GM18861 (cell line): Measurements from ENCODE around the gene POFUT2.
"Not testable (repeated sequence)": the region's sequence is repeated elsewhere in the genome, so short reads cannot be mapped to it uniquely, and the experiment has no call there.

Experiments used
- ATAC-seq: cut with Tn5 transposase; IDR thresholded peaks from one replicate; pipeline ENCODE4 v1.9.1; 2021; ENCODE audit not compliant: unreplicated experiment

Gene POFUT2

DNA sequence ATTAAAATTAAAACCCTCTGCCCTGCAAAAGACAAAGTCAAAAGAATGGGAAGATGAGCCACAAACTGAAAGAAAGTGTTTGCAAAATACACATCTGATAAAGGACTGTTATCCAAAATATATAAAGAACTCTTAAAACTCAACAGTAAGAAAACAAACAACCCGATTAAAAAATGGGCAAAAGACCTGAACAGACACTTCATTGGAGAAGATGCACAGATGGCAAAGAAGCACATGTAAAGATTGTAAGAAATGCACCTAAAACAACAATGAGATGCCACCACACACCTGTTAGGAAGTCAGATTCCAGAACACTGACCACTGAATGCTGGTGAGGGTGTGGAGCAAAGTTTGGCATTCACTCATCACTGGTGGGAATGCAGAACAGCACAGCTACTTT is 24.6 kb upstream of the POFUT2 start:
- no peak for ATAC-seq

DNA sequence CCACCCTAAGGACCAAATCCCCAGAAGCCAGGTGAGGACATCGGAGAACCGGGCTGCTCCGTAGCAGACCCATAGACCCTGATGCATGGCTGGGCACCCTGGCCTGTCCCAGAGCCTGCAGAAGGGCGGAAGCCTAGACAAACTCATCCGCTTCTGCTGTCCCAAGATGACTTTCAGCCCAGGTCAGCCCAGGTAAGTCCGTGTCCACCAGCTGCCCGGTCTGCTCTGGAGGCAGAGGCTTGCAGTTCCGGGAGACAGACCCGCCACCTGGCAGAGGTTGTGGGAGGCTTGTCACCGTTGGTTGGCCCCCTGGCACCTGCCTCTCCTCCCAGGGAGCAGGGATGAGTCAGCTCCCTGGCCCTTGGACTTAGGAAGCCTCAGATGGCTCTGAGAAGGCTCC is 22.8 kb upstream of the POFUT2 start:
- no peak for ATAC-seq

DNA sequence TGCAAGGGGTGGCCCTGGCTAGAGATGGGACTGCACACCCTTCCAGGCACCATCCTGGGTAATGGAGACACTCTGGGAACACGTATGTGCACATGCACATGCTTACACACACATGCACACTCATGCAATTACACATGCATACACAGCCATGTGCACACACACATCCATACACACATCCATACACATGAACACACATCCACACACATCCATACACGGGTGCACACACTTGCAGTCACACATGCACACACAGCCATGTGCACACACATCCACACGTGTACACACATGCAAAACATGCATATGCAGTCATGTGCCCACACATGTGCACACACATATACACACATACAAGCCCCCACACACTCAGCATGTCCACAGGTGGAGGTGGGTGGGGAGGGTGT is 22.3 kb upstream of the POFUT2 start:
- ATAC-seq: no peak

- no peak for ATAC-seq
Observed at GRCh38 chr21:45309069-45309986, 21.6 kb upstream of the POFUT2 start.

GRCh38 chr21:45308194-45309068 is 20.7 kb upstream of the POFUT2 start:
- ATAC-seq: no peak

GRCh38 chr21:45307597-45308158 is 20.0 kb upstream of the POFUT2 start:
- not testable (repeated sequence) for ATAC-seq

DNA sequence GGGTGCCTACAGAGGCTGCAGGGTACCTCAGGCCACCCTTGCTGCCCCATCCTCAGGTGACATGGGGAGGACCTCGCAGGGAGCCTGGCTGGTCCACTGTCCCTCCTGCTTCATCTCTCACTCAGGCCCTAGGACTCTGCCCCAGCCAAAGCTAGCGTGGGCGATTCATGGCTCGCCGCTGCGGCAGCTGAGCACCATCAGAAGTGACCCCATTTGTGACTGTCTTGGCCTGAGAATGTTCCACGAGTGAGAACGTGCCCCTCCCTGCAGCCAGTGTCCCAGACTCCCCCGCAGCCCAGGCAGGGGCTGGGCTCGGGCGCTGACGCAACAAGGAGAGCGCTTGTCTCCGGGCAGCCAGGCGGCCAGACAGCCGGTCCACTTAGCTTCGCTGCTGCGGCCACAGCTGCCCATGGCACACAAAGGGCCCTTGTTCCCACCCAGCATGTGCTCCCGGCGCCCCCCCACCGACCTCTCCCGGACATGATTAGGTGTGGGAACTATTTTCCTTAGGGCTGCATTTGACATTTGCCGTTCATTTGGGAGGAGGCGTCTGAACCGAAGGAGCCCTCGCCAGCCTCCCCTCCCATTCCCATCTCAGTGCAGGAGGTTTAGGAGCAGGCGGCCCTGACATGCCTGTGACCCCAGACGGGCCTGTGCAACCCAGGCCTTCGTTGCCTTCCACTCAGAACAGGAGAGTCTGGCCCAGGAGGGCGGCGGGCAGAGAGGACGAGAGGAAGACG is 19.3 kb upstream of the POFUT2 start:
- no peak for ATAC-seq

GRCh38 chr21:45306453-45306831 is 18.7 kb upstream of the POFUT2 start:
- no peak for ATAC-seq

GRCh38 chr21:45305836-45306235 is 18.1 kb upstream of the POFUT2 start:
- no peak for ATAC-seq

DNA sequence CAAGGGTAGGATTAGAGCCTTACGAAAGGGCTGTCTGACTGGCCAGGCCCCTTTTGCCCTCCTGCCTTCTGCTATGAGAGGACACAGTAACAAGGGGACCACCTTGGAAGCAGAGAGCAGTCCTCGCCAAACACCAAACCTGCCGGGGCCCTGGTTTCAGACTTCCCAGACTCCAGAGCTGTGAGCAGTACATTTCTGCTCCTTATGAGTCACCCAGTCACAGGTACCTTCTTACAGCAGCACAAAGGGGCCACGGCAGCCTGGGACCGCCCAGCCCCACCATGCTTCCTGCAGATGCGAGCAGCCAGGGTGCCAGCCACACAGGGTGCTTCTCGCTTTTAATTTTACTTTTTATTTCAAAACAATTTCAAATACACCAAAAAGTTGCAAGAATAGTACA is 17.2 kb upstream of the POFUT2 start:
- no peak for ATAC-seq

- no peak for ATAC-seq
Observed at GRCh38 chr21:45304476-45304830, 16.8 kb upstream of the POFUT2 start.

GRCh38 chr21:45303751-45304475 is 16.2 kb upstream of the POFUT2 start:
- ATAC-seq: no peak

GRCh38 chr21:45303091-45303615 is 15.5 kb upstream of the POFUT2 start:
- ATAC-seq: no peak

DNA sequence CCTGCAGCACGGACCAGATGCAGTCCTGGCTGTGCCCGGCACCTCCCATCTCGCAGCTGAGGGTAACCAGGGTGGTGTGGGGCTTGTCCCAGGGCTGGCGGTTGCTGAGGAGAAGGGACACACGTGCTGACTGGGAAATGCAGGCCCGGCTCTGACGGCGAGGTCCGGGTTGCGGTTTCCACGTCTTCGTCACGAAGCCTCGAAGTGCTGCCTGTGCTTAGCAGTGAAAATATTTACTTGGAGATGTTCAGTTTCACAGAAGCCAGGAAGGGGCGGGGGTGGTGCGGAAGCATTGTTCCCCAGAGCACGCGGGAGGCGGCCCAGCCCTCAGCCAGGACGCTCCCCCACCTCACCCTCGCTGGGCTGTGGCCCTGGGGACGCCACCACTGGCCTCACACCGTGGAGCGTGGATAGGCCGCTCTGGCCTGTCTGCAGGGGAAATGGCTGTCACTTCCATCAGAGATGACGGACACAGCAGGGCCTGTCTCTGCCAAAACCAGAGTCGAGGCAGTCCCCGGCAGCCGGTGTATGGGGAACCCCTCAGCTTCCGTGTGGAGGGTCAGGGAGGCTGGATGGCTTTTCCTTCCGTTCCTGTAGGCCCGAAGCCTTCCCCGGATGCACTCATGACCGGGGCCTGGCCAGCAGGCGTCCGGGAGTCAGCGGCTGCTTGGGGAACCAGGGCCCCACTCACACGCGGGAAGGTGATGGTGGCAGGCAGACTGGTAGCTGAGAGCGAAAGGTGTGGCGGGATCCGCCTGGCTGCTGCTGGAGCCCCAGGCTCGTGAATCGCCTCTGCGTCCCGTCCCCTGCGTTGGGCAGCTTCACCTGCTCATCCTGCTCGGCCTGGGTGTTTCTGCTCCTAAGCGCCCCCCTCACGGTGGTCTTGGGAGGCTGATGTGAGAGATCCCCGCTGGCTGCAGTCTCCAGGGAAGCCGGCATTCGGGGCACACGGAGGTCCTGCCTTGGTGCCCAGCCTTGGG is 14.7 kb upstream of the POFUT2 start:
- ATAC-seq: no peak

DNA sequence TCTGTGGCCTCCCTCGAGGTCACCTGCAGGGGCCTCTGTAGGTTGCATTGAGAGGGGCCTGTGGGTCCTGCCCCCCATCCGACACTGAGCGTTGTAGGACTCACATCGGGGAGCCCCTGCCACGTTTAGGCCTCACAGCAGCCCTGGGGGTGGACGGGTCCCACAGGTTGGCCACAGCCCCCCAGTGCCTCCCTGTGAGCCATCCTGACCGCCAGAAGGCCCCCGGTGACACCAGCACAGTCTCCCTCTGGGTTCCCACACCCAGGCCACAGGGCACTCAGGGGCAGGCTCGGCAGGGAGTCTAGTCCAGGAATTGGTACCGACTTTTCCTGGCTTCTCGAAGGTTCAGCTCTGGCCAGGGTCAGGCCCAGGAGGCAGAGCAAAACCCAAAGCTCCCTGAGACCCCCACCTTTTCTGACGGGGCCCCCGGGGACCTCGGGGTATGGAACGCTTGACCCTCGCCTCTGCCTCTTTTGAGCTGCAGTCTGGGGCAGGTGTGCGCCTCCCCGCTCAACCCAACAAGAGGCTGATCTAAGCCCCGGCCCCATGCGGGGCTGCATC is 13.9 kb upstream of the POFUT2 start:
- no peak for ATAC-seq

DNA sequence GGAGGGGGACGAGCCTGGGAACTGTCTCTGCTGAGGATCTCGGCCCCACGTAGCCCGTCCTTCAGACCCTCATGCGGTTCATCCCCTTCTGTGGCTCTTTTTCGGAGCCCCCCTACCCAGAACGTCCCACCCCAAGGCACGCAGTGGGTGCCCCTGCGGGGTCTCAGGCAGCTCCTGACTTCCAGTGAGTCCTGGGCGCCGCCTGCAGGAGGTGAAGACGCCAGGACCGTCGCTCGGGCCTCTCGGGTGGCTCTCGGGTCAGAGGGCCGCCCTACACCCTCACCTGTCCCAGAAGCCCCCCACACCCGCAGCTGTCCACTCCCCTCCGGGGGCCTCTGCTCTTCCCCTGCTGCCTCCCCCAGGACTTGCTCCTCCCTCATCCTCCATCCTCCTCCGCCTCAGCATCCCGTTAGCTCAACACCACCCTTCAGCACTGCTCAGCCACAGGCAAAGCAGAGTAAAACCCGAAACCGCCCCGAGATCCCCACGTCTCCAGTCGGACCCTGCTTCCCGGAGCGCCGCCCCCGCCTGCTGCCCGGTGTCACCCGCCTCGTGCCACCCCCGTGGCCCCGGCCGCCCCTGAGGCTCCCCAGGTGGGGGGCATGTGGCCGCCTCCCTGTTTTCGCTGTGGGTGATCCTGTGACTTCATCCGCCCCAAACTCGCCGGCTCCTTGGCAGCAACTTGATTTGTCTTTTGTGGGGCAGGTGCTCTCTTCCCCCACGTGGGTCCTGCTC is 13.3 kb upstream of the POFUT2 start:
- ATAC-seq: no peak

DNA sequence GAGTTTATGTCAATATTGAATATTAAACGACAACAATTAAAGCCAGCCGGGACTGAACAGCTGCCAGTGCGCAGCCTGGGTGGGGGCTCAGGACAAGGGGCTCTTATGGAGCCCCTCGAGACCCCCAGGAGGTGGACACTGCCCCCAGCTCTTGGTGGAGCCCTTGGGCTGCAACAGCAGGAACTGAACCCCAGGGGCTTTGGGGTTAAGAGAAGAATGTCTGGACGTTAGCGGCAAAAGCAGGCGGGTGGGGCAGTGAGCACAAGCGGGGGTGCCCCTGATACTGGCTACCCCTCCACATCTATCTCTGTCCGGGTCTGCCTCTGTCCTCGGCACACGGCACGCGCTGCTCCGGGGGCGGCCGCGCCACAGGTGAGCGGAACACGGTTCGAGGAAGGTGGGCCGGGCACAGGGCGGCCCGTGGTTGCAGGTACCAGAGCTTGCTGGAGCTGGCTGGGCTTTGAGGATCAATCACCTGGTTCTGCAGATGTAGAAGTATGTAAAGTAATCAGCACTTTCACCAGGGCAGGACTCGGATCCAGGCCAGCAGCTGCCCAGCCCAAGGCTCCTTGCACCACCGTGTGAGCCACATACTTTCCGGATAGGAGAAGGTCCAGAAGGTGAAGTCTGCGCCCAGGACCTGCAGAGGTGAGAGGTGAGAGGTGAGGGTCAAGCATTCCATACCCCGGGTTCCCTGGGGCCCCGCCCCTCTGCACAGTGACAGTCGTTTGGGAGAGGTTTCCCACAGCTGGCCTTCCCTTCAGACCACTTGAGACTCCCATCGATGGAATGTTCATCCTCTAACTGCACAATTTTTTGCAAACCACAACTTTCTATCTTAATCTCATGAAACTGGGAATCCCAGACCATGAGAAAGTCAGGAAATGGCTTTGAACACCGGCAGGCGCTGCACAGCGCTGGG is 12.4 kb upstream of the POFUT2 start:
- no peak for ATAC-seq
